Gastrocnemius medialis (tissue), 4 donors: ENCODE measurements around the gene SPIRE2.

ENCODE experiments used
- CTCF ChIP-seq, 5 experiments: fragments of 450-650 bp in 3 of 5; fragments of 200-600 bp in 2 of 5; sonication (generic) in 2 of 5; IDR thresholded peaks in 4 of 5; conservative IDR thresholded peaks in 1 of 5; 1 replicate in 4 of 5; 2 replicates in 1 of 5; pipeline ENCODE4 v1.5.1; 2016 to 2019; ENCODE audit warnings: antibody characterized with exemption in 5 of 5, mild to moderate bottlenecking in 3 of 5, moderate library complexity in 3 of 5
- POLR2A ChIP-seq, 2 donors: fragments of 450-650 bp; IDR thresholded peaks; one replicate each; pipeline ENCODE4 v1.6.1; 2017; ENCODE audit warnings: antibody characterized with exemption in 2 of 2, mild to moderate bottlenecking in 2 of 2, moderate library complexity in 2 of 2

DNA sequence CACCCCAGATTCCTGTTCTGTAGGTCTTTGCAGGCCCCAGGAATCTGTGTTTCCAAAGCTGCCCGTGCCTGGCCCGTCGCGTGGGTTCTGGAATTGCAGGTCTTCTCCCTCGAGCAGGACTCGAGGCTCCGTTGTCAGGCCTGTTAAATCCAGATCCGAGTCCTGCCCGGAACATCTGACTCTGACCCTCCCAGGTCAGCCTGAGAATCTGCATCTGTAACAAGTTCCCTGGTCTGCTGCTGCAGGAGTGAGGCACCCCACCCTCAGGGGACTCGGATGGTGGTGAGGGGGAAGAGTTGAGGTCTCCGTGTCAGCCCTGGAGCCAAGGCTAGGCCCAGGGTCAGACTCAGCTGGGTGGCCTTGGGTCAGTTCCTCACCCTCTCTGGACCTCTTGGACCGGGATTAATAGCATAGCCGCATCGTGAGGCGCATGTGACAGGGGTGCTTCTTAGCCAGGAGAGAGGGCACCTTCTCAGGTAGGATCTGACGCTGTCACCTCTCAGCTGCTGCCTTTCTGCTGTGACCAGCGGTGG lies 8.8 kb downstream of the SPIRE2 start:
- TF ChIP-seq CTCF (IDR thresholded peaks at IDR 0.05 in 4 of 5, conservative IDR thresholded peaks at IDR 0.05 in 1 of 5) = no peak
- TF ChIP-seq POLR2A (IDR thresholded peaks at IDR 0.05) = no peak
